GM18526 (cell line): ENCODE measurements around the gene PDE9A.

Experiments
- POLR2A ChIP-seq: IDR thresholded peaks from 3 replicates; pipeline ENCODE4 v1.6.1; 2011; ENCODE audit not compliant: insufficient read length; ENCODE audit errors: extremely low read depth

Gene PDE9A

DNA sequence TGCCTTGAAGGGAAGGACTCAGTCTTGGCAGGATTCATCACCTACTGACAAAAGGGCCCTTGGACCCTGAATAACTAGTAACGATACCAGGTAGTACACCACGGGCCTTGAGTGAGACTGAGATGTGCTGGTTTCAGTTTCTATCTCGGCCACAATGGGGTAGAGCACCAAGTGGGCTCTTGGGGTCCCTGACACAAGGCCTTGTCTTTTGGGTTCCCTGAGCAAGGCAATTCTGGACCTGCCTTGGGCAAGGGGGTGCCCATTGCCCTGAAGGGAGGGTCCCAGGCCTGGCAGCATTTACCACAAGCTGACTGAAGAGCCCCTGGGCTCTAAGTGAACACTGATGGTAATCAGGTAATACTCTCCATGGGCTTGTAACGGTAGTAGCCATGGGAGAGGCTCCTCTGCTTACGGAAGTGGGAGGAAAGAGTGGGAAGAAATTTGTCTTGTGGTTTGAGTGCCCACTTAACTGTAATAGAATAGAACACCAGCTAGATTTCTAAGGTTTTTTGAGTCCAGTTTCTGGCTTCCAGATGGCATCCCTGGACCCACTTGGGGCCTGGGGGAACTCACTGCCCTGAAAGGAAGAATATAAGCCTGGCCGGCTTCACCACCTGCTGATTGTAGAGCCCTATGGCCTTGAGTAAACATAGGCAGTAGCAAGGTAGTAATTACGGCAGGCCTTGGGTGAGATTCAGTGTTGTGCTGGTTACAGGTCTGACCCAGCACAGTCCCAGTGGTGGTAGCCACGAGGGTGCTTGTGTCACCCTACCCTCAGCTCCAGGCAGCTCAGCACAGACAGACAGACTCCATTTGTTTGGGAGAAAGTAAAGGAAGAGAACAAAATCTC, 167.4 kb downstream of the PDE9A start:
- no peak for TF ChIP-seq POLR2A
